ENCODE data around the gene SERPINA12.

Gene SERPINA12

DNA sequence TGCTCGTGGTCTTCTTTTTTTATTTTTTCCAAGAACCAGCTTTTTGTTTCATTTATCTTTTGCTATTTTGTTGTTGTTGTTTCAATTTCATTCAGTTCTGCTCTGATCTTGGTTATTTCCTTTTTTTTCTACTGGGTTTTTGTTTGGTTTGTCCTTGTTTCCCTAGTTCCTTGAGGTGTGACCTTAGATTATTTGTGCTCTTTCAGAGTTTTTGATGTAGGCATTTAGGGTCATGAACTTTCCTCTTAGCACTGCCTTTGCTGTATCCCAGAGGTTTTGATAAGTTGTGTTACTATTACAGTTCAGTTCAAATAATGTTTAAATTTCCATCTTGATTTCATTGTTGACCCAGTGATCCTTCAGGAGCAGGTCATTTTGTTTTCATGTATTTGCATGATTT is 53.3 kb downstream of the SERPINA12 start:
- Histone ChIP-seq H3K36me3 (ENCODE audit: insufficient read depth, insufficient read length, low read length) (no peaks in the 10 kb centered on the region), H3K4me1 (ENCODE audit: insufficient read depth, insufficient read length) (no peaks in the 10 kb centered on the region), H3K9me3 (ENCODE audit: insufficient read depth, low read length) (no peaks in the 10 kb centered on the region; the same call in 1 of the 2 replicates), H3K9ac (ENCODE audit: insufficient read length, low read depth) (no peak overlapping the region), H3K27me3 (ENCODE audit: insufficient read depth, insufficient read length) (no peaks in the 10 kb centered on the region), H3K4me3 (ENCODE audit: insufficient read length, low read depth) (no peak overlapping the region)
- no peak for DNase-seq (ENCODE audit: low read depth, low spot score)
- TF ChIP-seq YY1 (IDR thresholded peaks at IDR 0.05; ENCODE audit: insufficient read depth, insufficient read length) (no peak), ZNF274 (IDR thresholded peaks at IDR 0.05; ENCODE audit: low read depth, low read length) (no peak), SUZ12 (IDR thresholded peaks at IDR 0.05; ENCODE audit: extremely low read depth, insufficient read depth, insufficient read length) (no peak)

DNA sequence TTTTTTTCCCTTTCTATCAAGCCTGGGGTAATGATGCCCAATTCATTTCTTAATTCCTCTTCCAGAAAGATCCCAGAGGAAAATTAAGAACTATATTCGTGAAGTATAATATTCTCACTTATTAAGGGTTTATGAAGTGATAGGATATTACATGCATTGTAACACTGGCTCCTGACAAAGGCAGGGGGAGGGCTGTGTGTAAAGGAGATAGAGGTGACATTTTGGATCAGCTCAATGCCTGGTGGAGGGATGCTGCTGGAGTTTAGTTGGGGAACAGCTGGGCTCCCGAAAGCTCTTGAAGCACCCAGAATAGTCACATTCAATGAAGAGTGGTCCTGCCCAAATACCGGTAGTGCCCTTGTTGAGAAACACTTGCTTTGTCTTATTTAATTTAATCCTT is 57.4 kb downstream of the SERPINA12 start:
- H3K9me3 ChIP-seq (ENCODE audit: insufficient read depth, low read length), result no peaks in the 10 kb centered on the region; the same call in 1 of the 2 replicates
- H3K4me1 ChIP-seq (ENCODE audit: insufficient read depth, insufficient read length), result peaks cover 6% of the 10 kb centered on the region
- no peak for DNase-seq (ENCODE audit: low read depth, low spot score)
- no peaks in the 10 kb centered on the region for H3K36me3 ChIP-seq (ENCODE audit: insufficient read depth, insufficient read length, low read length)
- no peak overlapping the region for H3K4me3 ChIP-seq (ENCODE audit: insufficient read length, low read depth)
- no peak overlapping the region for H3K9ac ChIP-seq (ENCODE audit: insufficient read length, low read depth)
- H3K27me3 ChIP-seq (ENCODE audit: insufficient read depth, insufficient read length), result no peaks in the 10 kb centered on the region
- TF ChIP-seq YY1 (IDR thresholded peaks at IDR 0.05; ENCODE audit: insufficient read depth, insufficient read length) (no peak), SUZ12 (IDR thresholded peaks at IDR 0.05; ENCODE audit: extremely low read depth, insufficient read depth, insufficient read length) (no peak), ZNF274 (IDR thresholded peaks at IDR 0.05; ENCODE audit: low read depth, low read length) (no peak)

DNA sequence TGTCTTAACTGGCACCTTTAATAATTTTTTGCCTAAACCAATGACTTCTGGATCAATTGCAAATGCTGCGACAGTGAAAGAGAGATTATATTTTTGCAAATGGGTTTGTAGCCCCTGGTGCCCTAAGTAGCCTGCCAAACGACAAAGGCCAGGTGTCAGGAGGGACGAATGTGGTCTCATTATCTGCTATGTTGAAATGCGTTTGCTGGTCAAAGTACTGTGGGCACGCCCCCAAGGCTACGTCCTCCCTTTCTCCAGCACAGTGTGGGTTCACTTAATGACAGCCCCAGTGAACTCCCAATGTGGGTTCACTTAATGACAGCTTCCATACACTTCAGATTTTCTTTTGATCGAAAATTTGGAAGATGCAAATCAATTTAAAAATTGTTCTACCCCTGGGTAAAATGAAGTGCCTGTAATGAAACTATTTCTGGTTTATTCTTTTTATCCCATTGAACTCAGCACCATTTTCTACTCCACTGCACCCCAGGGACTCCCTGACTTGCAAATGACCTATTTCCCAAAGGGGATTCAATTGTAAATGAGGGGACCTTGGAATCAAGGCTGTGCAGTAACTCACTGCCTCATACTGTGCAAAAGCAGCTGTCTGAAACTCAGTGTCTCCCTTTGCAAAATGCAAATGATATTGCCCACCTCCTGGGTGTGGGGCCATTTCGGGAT is 58.0 kb downstream of the SERPINA12 start:
- no peaks in the 10 kb centered on the region for H3K9me3 ChIP-seq (ENCODE audit: insufficient read depth, low read length)
- no peaks in the 10 kb centered on the region for H3K36me3 ChIP-seq (ENCODE audit: insufficient read depth, insufficient read length, low read length)
- TF ChIP-seq SUZ12 (IDR thresholded peaks at IDR 0.05; ENCODE audit: extremely low read depth, insufficient read depth, insufficient read length) (no peak), ZNF274 (IDR thresholded peaks at IDR 0.05; ENCODE audit: low read depth, low read length) (no peak), YY1 (IDR thresholded peaks at IDR 0.05; ENCODE audit: insufficient read depth, insufficient read length) (no peak)
- peak; percentile 13 for DNase-seq (ENCODE audit: low read depth, low spot score)
- no peak overlapping the region for H3K9ac ChIP-seq (ENCODE audit: insufficient read length, low read depth)
- H3K27me3 ChIP-seq (ENCODE audit: insufficient read depth, insufficient read length), result no peaks in the 10 kb centered on the region
- H3K4me1 ChIP-seq (ENCODE audit: insufficient read depth, insufficient read length), result peaks cover 6% of the 10 kb centered on the region
- no peak overlapping the region for H3K4me3 ChIP-seq (ENCODE audit: insufficient read length, low read depth)

DNA sequence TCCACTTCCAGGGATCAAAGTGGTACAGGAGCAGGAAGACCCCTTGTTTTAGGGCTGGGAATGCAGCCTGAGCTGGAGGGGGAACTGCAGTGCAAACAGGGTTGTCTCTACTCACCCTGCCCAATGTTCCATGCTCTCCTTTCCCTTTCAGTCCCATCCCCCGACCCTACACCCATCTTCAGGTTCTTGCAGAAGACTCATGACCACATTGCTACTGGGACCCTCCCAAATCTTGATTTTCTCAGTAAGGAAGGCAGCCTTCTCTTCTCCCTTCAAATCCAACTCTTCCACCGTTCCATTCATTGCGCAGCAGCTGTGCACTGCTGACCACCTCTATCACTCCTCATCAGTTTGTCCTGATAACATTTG is 58.6 kb downstream of the SERPINA12 start:
- no peaks in the 10 kb centered on the region for H3K9me3 ChIP-seq (ENCODE audit: insufficient read depth, low read length)
- no peak for TF ChIP-seq YY1 (IDR thresholded peaks at IDR 0.05; ENCODE audit: insufficient read depth, insufficient read length)
- TF ChIP-seq SUZ12 (IDR thresholded peaks at IDR 0.05; ENCODE audit: extremely low read depth, insufficient read depth, insufficient read length), result no peak
- H3K4me1 ChIP-seq (ENCODE audit: insufficient read depth, insufficient read length), result peaks cover 6% of the 10 kb centered on the region
- no peak overlapping the region for H3K9ac ChIP-seq (ENCODE audit: insufficient read length, low read depth)
- H3K27me3 ChIP-seq (ENCODE audit: insufficient read depth, insufficient read length), result no peaks in the 10 kb centered on the region
- H3K4me3 ChIP-seq (ENCODE audit: insufficient read length, low read depth), result no peak overlapping the region
- no peaks in the 10 kb centered on the region for H3K36me3 ChIP-seq (ENCODE audit: insufficient read depth, insufficient read length, low read length)
- DNase-seq (ENCODE audit: low read depth, low spot score), result no peak

DNA sequence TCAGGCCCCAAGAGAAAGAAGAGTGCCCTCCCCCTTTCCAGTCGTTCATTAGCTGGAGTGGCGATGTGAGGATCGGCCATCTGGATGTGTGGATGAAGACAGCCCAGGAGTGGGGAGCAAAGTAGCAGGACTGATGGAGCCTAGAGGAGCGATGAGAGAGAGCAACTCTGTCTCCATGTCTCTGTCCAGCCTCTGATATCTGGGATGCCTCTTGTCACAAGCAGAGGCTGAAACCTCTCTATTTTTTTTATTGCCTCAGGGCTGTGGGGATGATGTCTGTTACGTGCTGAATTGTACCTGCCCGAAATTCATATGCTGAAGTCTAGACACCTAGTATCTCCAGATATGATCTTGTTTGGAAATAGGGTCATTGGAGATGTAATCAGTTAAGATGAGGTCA is 59.3 kb downstream of the SERPINA12 start:
- H3K4me3 ChIP-seq (ENCODE audit: insufficient read length, low read depth), result no peak overlapping the region
- H3K4me1 ChIP-seq (ENCODE audit: insufficient read depth, insufficient read length), result peaks cover 6% of the 10 kb centered on the region
- no peaks in the 10 kb centered on the region for H3K36me3 ChIP-seq (ENCODE audit: insufficient read depth, insufficient read length, low read length)
- H3K9ac ChIP-seq (ENCODE audit: insufficient read length, low read depth), result no peak overlapping the region
- no peaks in the 10 kb centered on the region for H3K9me3 ChIP-seq (ENCODE audit: insufficient read depth, low read length)
- DNase-seq (ENCODE audit: low read depth, low spot score), result no peak
- TF ChIP-seq SUZ12 (IDR thresholded peaks at IDR 0.05; ENCODE audit: extremely low read depth, insufficient read depth, insufficient read length) (no peak), YY1 (IDR thresholded peaks at IDR 0.05; ENCODE audit: insufficient read depth, insufficient read length) (no peak), ZNF274 (IDR thresholded peaks at IDR 0.05; ENCODE audit: low read depth, low read length) (no peak)
- H3K27me3 ChIP-seq (ENCODE audit: insufficient read depth, insufficient read length), result no peaks in the 10 kb centered on the region

DNA sequence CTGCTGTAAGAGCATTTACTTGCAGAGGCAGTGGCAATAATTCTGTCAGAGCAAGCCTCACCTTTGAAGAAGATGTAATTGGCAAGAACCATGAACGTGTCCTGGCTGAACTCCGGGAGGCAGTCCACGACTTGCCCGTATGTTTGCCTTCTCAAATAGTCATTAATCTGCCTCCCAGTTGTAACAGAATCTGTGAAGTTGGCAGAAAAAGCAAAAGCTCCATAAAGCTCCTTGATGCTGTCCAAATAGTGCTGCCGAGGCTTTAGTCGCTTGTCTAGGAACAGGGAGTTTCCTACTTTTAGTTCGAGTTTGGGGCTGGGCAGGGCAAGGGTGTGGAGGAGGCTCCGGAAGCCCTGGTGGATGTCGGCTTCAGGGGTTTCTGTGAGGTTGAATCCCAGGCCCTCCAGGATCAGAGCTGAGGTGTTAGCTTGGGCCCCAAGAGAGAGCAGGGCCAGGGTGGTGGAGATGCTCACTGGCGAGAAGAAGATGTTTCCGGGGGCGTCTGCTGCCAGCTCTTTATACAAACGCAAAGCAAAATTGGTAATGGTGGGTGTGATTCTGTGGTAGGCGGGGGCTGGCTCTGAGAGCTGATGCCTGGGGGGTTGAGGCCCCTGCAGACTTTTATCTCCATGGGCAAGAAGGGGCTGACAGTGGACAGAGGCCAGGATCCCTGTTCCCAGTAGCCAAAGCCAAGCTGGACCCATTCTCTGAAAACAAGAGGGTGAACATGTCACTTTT is 61.0 kb downstream of the SERPINA12 start:
- Histone ChIP-seq H3K4me3 (ENCODE audit: insufficient read length, low read depth) (no peak overlapping the region), H3K4me1 (ENCODE audit: insufficient read depth, insufficient read length) (peaks cover 6% of the 10 kb centered on the region), H3K9me3 (ENCODE audit: insufficient read depth, low read length) (no peaks in the 10 kb centered on the region), H3K27me3 (ENCODE audit: insufficient read depth, insufficient read length) (no peaks in the 10 kb centered on the region), H3K9ac (ENCODE audit: insufficient read length, low read depth) (no peak overlapping the region), H3K36me3 (ENCODE audit: insufficient read depth, insufficient read length, low read length) (no peaks in the 10 kb centered on the region)
- no peak for DNase-seq (ENCODE audit: low read depth, low spot score)
- no peak for TF ChIP-seq YY1 (IDR thresholded peaks at IDR 0.05; ENCODE audit: insufficient read depth, insufficient read length)

DNA sequence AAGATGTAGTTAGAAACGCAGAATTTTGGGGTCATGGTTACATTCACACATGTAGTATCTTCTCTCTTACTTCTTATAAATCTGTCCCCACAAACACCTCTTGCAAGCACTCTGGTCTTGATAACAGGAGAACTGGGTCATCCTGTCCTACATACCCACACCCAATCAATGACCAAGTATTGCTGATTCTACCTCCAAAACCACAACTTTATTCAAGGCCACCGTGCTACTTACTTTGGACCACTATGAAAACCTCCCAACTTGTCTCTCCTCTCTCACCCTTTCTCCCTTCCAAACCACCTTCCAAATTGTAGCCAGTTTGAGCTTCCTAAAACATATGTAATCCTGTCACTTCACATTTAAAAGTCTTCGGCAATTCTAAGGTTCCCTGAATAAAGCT is 62.1 kb downstream of the SERPINA12 start:
- TF ChIP-seq YY1 (IDR thresholded peaks at IDR 0.05; ENCODE audit: insufficient read depth, insufficient read length) (no peak), SUZ12 (IDR thresholded peaks at IDR 0.05; ENCODE audit: extremely low read depth, insufficient read depth, insufficient read length) (no peak), ZNF274 (IDR thresholded peaks at IDR 0.05; ENCODE audit: low read depth, low read length) (no peak)
- Histone ChIP-seq H3K36me3 (ENCODE audit: insufficient read depth, insufficient read length, low read length) (no peaks in the 10 kb centered on the region), H3K4me1 (ENCODE audit: insufficient read depth, insufficient read length) (peaks cover 6% of the 10 kb centered on the region), H3K9me3 (ENCODE audit: insufficient read depth, low read length) (no peaks in the 10 kb centered on the region), H3K4me3 (ENCODE audit: insufficient read length, low read depth) (no peak overlapping the region), H3K27me3 (ENCODE audit: insufficient read depth, insufficient read length) (no peaks in the 10 kb centered on the region), H3K9ac (ENCODE audit: insufficient read length, low read depth) (no peak overlapping the region)
- DNase-seq (ENCODE audit: low read depth, low spot score), result no peak
